Ishikawa (cell line): ENCODE data around the gene EHBP1L1.

Source experiments
- CEBPB ChIP-seq: IDR thresholded peaks from 2 replicates; pipeline ENCODE4 v1.6.1; 2012
- EGR1 ChIP-seq: IDR thresholded peaks from 2 replicates; pipeline ENCODE4 v1.6.1; 2012
- EP300 ChIP-seq: IDR thresholded peaks from 2 replicates; pipeline ENCODE4 v1.6.1; 2012; ENCODE audit warnings: borderline replicate concordance
- FOXM1 ChIP-seq: IDR thresholded peaks from 2 replicates; pipeline ENCODE4 v1.6.1; 2012; ENCODE audit warnings: low read depth, borderline replicate concordance
- MAX ChIP-seq: IDR thresholded peaks from 2 replicates; pipeline ENCODE4 v1.6.1; 2012
- NFIC ChIP-seq: IDR thresholded peaks from 2 replicates; pipeline ENCODE4 v1.6.1; 2012
- RAD21 ChIP-seq: IDR thresholded peaks from 2 replicates; pipeline ENCODE4 v1.6.1; 2012; ENCODE audit warnings: low read depth
- TAF1 ChIP-seq: IDR thresholded peaks from 2 replicates; pipeline ENCODE4 v1.6.1; 2012; ENCODE audit warnings: low read depth, mild to moderate bottlenecking
- TCF12 ChIP-seq: IDR thresholded peaks from 2 replicates; pipeline ENCODE4 v1.6.1; 2012; ENCODE audit warnings: low read depth
- TEAD4 ChIP-seq: IDR thresholded peaks from 2 replicates; pipeline ENCODE4 v1.6.1; 2012
- YY1 ChIP-seq: IDR thresholded peaks from 2 replicates; pipeline ENCODE4 v1.6.1; 2012; ENCODE audit warnings: low read depth
- TF ChIP-seq, protein P1 (sequence below): IDR thresholded peaks from 2 replicates; pipeline ENCODE4 v1.6.1; 2012; ENCODE audit warnings: low read depth, mild to moderate bottlenecking

DNA sequence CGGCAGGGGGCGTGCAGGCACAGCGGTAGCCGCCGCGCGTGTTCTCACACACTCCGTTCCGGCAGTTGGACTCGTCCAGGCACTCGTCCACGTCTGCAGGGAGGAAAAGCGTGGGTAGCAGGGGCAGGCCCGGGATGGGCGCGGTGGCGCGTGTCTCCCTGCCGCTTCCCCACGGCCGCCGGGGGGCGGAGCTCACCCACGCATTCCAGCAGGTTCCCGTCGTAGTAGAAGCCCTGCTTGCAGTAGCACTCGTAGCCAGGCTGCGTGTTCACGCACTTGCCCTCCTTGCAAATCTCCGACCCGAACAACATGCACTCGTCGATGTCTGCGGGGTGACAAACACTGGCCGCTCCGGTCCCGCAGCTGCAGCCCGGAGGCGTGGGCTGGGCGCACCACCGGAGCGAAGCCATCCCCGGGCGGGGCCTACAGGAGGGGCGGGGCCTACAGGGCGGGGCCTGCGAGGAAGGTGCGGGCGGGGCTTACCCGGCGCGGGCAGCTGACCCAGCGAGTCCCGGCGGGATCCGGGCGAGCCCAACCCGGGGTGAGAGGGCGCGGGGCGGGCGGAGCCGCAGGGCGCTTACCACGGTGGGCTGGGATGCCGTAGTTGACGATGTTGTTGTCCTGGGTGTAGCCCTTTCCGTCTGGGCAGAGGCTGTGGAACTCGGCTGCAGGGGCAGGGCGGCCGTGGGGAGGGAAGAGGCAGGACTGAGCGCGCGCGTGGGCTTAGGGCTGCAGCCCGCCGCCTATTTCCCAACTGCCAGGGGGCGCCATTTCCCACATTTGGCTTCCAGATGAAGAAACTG lies 35.4 kb upstream of the EHBP1L1 start:
- TF ChIP-seq MAX, result peak; percentile 74
- peak; percentile 96 for TF ChIP-seq EGR1
- TF ChIP-seq NFIC, result peak; percentile 36
- TF ChIP-seq YY1, result peak; percentile 28; the same call in 1 of the 2 replicates
- TF ChIP-seq RAD21, result peak; percentile 86
- TF ChIP-seq, protein P1, sequence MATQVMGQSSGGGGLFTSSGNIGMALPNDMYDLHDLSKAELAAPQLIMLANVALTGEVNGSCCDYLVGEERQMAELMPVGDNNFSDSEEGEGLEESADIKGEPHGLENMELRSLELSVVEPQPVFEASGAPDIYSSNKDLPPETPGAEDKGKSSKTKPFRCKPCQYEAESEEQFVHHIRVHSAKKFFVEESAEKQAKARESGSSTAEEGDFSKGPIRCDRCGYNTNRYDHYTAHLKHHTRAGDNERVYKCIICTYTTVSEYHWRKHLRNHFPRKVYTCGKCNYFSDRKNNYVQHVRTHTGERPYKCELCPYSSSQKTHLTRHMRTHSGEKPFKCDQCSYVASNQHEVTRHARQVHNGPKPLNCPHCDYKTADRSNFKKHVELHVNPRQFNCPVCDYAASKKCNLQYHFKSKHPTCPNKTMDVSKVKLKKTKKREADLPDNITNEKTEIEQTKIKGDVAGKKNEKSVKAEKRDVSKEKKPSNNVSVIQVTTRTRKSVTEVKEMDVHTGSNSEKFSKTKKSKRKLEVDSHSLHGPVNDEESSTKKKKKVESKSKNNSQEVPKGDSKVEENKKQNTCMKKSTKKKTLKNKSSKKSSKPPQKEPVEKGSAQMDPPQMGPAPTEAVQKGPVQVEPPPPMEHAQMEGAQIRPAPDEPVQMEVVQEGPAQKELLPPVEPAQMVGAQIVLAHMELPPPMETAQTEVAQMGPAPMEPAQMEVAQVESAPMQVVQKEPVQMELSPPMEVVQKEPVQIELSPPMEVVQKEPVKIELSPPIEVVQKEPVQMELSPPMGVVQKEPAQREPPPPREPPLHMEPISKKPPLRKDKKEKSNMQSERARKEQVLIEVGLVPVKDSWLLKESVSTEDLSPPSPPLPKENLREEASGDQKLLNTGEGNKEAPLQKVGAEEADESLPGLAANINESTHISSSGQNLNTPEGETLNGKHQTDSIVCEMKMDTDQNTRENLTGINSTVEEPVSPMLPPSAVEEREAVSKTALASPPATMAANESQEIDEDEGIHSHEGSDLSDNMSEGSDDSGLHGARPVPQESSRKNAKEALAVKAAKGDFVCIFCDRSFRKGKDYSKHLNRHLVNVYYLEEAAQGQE, result no peak
- no peak for TF ChIP-seq CEBPB
- TF ChIP-seq TEAD4, result peak; percentile 76
- TF ChIP-seq EP300, result no peak
- peak; percentile 51; the same call in 1 of the 2 replicates for TF ChIP-seq TAF1
- no peak for TF ChIP-seq FOXM1
- no peak; the same call in 1 of the 2 replicates for TF ChIP-seq TCF12
